GM12878 (cell line): ENCODE measurements around the gene HDAC9. TPM values are rescaled to one million over a fixed set of nuclear protein-coding genes. Genes with fewer than 3 reads are reported as not detected.

Source experiments
- ATAC-seq: fragments of 200-7000 bp; cut with Tn5 transposase; 3 replicates; pipeline ENCODE4 v1.9.1; 2020; ENCODE audit warnings: mild to moderate bottlenecking, moderate library complexity
- BruUV-seq: library from RNA; stranded (reverse); fragments of 400-500 nt; replicated peaks from 2 replicates; lab custom pipeline; 2021; lab: Mats Ljungman, UMichigan
- CTCF ChIA-PET: fragments of 300-600 bp; sonication (Branson Sonifier 250); formaldehyde crosslinking; extraction: SDS; loops from one replicate; lab custom pipeline; 2021; ENCODE audit warnings: inconsistent platforms; lab: Yijun Ruan, JAX
- POLR2A ChIA-PET: fragments of 350-600 bp; formaldehyde crosslinking; extraction: SDS; loops from one replicate; lab custom pipeline; 2021; ENCODE audit warnings: inconsistent platforms; lab: Charles Lee
- RAD21 ChIA-PET: fragments of 300-600 bp; sonication (Branson Sonifier 250); formaldehyde crosslinking; loops from one replicate; lab custom pipeline; 2023; ENCODE audit warnings: antibody characterized with exemption; ENCODE audit not compliant: unreplicated experiment; lab: Charles Lee
- SMC1A ChIA-PET: fragments of 300-600 bp; sonication (Branson Sonifier 250); formaldehyde crosslinking; loops from one replicate; lab custom pipeline; 2023; ENCODE audit not compliant: unreplicated experiment, uncharacterized antibody; lab: Charles Lee
- DNase-seq: peaks from one replicate; pipeline ENCODE4 v3.0.0-alpha.2; 2011; ENCODE audit warnings: low read depth, low spot score
- FAIRE-seq: peaks from 3 replicates; lab custom pipeline; 2011; peaks lifted over from hg19 to GRCh38; lab: Jason Lieb, UNC
- H2AFZ ChIP-seq: 2 replicates; pipeline ENCODE4 v1.6.0; 2011; ENCODE audit warnings: low read depth, low read length, control low read depth; ENCODE audit not compliant: control insufficient read depth
- H3K27ac ChIP-seq: 2 replicates; pipeline ENCODE4 v1.5.1; 2011; ENCODE audit warnings: control low read depth; ENCODE audit not compliant: control insufficient read depth, insufficient read depth
- H3K27me3 ChIP-seq, 2 experiments: replicated peaks in 1 of 2; 2 replicates each; pipeline versions ENCODE4 v1.6.0 to v1.6.1; 2011; ENCODE audit warnings: low read length in 1 of 2; ENCODE audit not compliant: control insufficient read depth in 2 of 2, insufficient read depth in 2 of 2
- H3K36me3 ChIP-seq, 2 experiments: 2 replicates each; pipeline ENCODE4 v1.5.1; 2011; ENCODE audit warnings: low read length in 1 of 2; ENCODE audit not compliant: control insufficient read depth in 2 of 2, insufficient read depth in 2 of 2
- H3K4me1 ChIP-seq: 2 replicates; pipeline ENCODE4 v1.6.1; 2011; ENCODE audit warnings: mild to moderate bottlenecking, low read length, moderate library complexity, mixed read lengths; ENCODE audit not compliant: control insufficient read depth, insufficient read depth
- H3K4me2 ChIP-seq: 2 replicates; pipeline ENCODE4 v1.6.0; 2011; ENCODE audit warnings: control low read depth; ENCODE audit not compliant: control insufficient read depth, insufficient read depth
- H3K4me3 ChIP-seq: fragments of 200-600 bp; sonication (generic); 2 replicates; pipeline ENCODE4 v1.5.1; 2016
- H3K79me2 ChIP-seq: 2 replicates; pipeline ENCODE4 v1.6.0; 2011; ENCODE audit warnings: low read length; ENCODE audit not compliant: control insufficient read depth, insufficient read depth
- H3K9ac ChIP-seq: 2 replicates; pipeline ENCODE4 v1.8.0; 2011; ENCODE audit warnings: low read length, control low read depth, mixed read lengths; ENCODE audit not compliant: control insufficient read depth, insufficient read depth
- H3K9me3 ChIP-seq: replicated peaks from 3 replicates; pipeline ENCODE4 v1.5.1; 2011; ENCODE audit warnings: mild to moderate bottlenecking, low read length; ENCODE audit not compliant: control insufficient read depth, insufficient read depth
- H4K20me1 ChIP-seq: 2 replicates; pipeline ENCODE4 v1.6.0; 2011; ENCODE audit not compliant: control insufficient read depth, insufficient read depth
- BCL3 ChIP-seq: IDR thresholded peaks from 2 replicates; pipeline ENCODE4 v1.6.1; 2011; ENCODE audit warnings: borderline replicate concordance, low read depth, mild to moderate bottlenecking, moderate library complexity, low read length; ENCODE audit not compliant: insufficient read depth, poor library complexity, severe bottlenecking
- LARP7 ChIP-seq: fragments of 450-650 bp; IDR thresholded peaks from 2 replicates; pipeline ENCODE4 v1.6.1; 2017; ENCODE audit warnings: mild to moderate bottlenecking
- TAF1 ChIP-seq: IDR thresholded peaks from 2 replicates; pipeline ENCODE4 v1.6.1; 2011; ENCODE audit warnings: mild to moderate bottlenecking, low read depth, low read length, borderline replicate concordance
- ZBED1 ChIP-seq: IDR thresholded peaks from 2 replicates; pipeline ENCODE4 v1.6.1; 2016; ENCODE audit warnings: borderline replicate concordance
- ZNF217 ChIP-seq: fragments of 450-650 bp; IDR thresholded peaks from 2 replicates; pipeline ENCODE4 v1.6.1; 2017; ENCODE audit warnings: antibody characterized with exemption, mild to moderate bottlenecking
- WGBS: methylation state at CpG from one replicate; pipeline ENCODE4 v1.1.6; 2016; ENCODE audit warnings: low lambda C conversion rate; ENCODE audit not compliant: insufficient replicate concordance, insufficient coverage; ENCODE audit errors: missing lambda C conversion rate; 5-methylcytosine and 5-hydroxymethylcytosine counted together
- in situ Hi-C: fragments of 300-500 bp; cut with MboI; formaldehyde crosslinking; loops from 9 replicates; pipeline ENCODE4 v1.14.3; 2018; ENCODE audit warnings: mixed read lengths
- intact Hi-C: fragments of 100-400 bp; cut with micrococcal nuclease; formaldehyde crosslinking; loops from one replicate; pipeline ENCODE4 v1.14.2; 2022; ENCODE audit not compliant: unreplicated experiment
- polyA plus RNA-seq, 11 experiments: library from polyadenylated mRNA; depleted of rRNA in 4 of 11; unstranded in 6 of 11; stranded (reverse) in 5 of 11; fragments of >200 nt; fragmentation: Nextera tagmentation in 4 of 11; fragmentation: Illumina TruSeq in 1 of 11; extraction: Ambion mirVana in 4 of 11; extraction: Trizol in 1 of 11; gene quantifications; 1 replicate in 1 of 11; 2 replicates in 10 of 11; pipeline versions ENCODE4 v1.2.1 to v1.2.3, GENCODE V29; 2011 to 2016; ENCODE audit warnings: inconsistent platforms in 2 of 11, missing spikeins in 2 of 11, low read depth in 1 of 11
- total RNA-seq, 4 experiments: library from RNA; depleted of rRNA in 3 of 4; stranded (reverse); fragments of >200 nt in 3 of 4; fragmentation: Illumina TruSeq in 1 of 4; extraction: Trizol in 1 of 4; gene quantifications; 2 replicates each; pipeline versions ENCODE4 v1.2.1 to v1.2.3, GENCODE V29; 2013 to 2021

Gene HDAC9
- total and polyA plus RNA-seq, 10 of the 15 experiments (the other 5 are each of a cell fraction or from before 2014, with no cell fraction given): 0.73 to 12.8 (median 0.92) TPM

- H3K4me1 ChIP-seq: no peaks in the 10 kb centered on the region
- no peak overlapping the region for H3K4me3 ChIP-seq
- FAIRE-seq (no peak), DNase-seq (no peak), ATAC-seq (no peak)
- POLR2A ChIA-PET: interaction anchor here (1.0 kb wide), 1 partner anchor 10 kb away, joined by 4 read pairs; no protein-coding TSS in a partner anchor
- H4K20me1 ChIP-seq: no peaks in the 10 kb centered on the region
- in situ Hi-C loops (no loop called here), intact Hi-C loops (no loop called here)
- TF ChIP-seq BCL3 (no peak), TAF1 (no peak), ZNF217 (no peak), LARP7 (no peak), ZBED1 (no peak)
- SMC1A ChIA-PET: interaction anchor here (0.7 kb wide), 1 partner anchor 74 kb away, joined by 3 read pairs; no protein-coding TSS in a partner anchor
- no peaks in the 10 kb centered on the region for H3K36me3 ChIP-seq
- H3K27me3 ChIP-seq: no peaks in the 10 kb centered on the region
- no peak overlapping the region for H3K27ac ChIP-seq
- CTCF ChIA-PET: no interaction called here
- H3K79me2 ChIP-seq: no peaks in the 10 kb centered on the region
- BruUV-seq: no TSS peak
- H3K9me3 ChIP-seq: no peaks in the 10 kb centered on the region
- 64% methylated on average over 4 of the region's 4 CpGs for WGBS
- H3K9ac ChIP-seq: no peak overlapping the region
- H2AFZ ChIP-seq: no peak overlapping the region
- H3K4me2 ChIP-seq: no peak overlapping the region
- RAD21 ChIA-PET: no interaction called here
Observed at GRCh38 chr7:18890885-18891621, 395.5 kb downstream of the HDAC9 start.
